HepG2 (cell line): ENCODE results near the gene FSCN2. TPM values are rescaled to one million over a fixed set of nuclear protein-coding genes. Genes with fewer than 3 reads are reported as not detected.

Source experiments
- ARNT2 ChIP-seq: sonication (generic); formaldehyde crosslinking; IDR thresholded peaks from 2 replicates; pipeline ENCODE4 v1.8.0; 2022; ENCODE audit warnings: mild to moderate bottlenecking, low read depth, missing genetic modification reagents, moderate library complexity
- BHLHE40 ChIP-seq: IDR thresholded peaks from 2 replicates; pipeline ENCODE4 v1.6.1; 2011; ENCODE audit warnings: low read length, improper control_type of control experiment
- E2F1 ChIP-seq: sonication (generic); formaldehyde crosslinking; IDR thresholded peaks from 2 replicates; pipeline ENCODE4 v1.5.0; 2020; ENCODE audit warnings: missing genetic modification reagents
- ETV6 ChIP-seq: sonication (generic); formaldehyde crosslinking; conservative IDR thresholded peaks from 2 replicates; pipeline ENCODE4 v1.4.0; 2020; ENCODE audit warnings: missing genetic modification reagents
- FOXK2 ChIP-seq: fragments of 450-650 bp; IDR thresholded peaks from 2 replicates; pipeline ENCODE4 v1.6.1; 2016
- FOXM1 ChIP-seq: sonication (generic); formaldehyde crosslinking; IDR thresholded peaks from 2 replicates; pipeline ENCODE4 v1.5.0; 2020; ENCODE audit warnings: missing genetic modification reagents
- HMGXB4 ChIP-seq, 2 experiments: sonication (generic) in 1 of 2; formaldehyde crosslinking in 1 of 2; IDR thresholded peaks; 2 replicates each; pipeline versions ENCODE4 v1.4.0 to v1.6.1; 2018 to 2020; ENCODE audit warnings: missing genetic modification reagents in 2 of 2, borderline replicate concordance in 1 of 2, low read depth in 1 of 2, mild to moderate bottlenecking in 1 of 2, missing biosample characterization in 1 of 2
- KDM1A ChIP-seq: IDR thresholded peaks from 2 replicates; pipeline ENCODE4 v1.6.1; 2016; ENCODE audit warnings: missing compliant biosample characterization
- KDM2A ChIP-seq: sonication (generic); formaldehyde crosslinking; IDR thresholded peaks from 2 replicates; pipeline ENCODE4 v1.4.0; 2020; ENCODE audit warnings: low read depth, missing genetic modification reagents, borderline replicate concordance
- NFE2 ChIP-seq: sonication (generic); formaldehyde crosslinking; IDR thresholded peaks from 2 replicates; pipeline ENCODE4 v1.4.0; 2020; ENCODE audit warnings: missing genetic modification reagents
- POLR2AphosphoS2 ChIP-seq: IDR thresholded peaks from 2 replicates; pipeline ENCODE4 v1.6.1; 2011; ENCODE audit warnings: low read depth, low read length, improper control_type of control experiment
- SKI ChIP-seq: fragments of 450-650 bp; IDR thresholded peaks from one replicate; pipeline ENCODE4 v1.6.1; 2018; ENCODE audit warnings: mild to moderate bottlenecking; ENCODE audit not compliant: partially characterized antibody
- TP53 ChIP-seq: sonication (generic); formaldehyde crosslinking; conservative IDR thresholded peaks from 2 replicates; pipeline ENCODE4 v1.4.0; 2020; ENCODE audit warnings: missing genetic modification reagents
- U2AF2 ChIP-seq: fragments of 200-400 bp; formaldehyde crosslinking; IDR thresholded peaks from 2 replicates; pipeline ENCODE4 v1.6.1; 2017; ENCODE audit warnings: low read depth, mild to moderate bottlenecking, low read length
- ZBTB25 ChIP-seq: IDR thresholded peaks from 2 replicates; pipeline ENCODE4 v1.6.1; 2018; ENCODE audit warnings: missing genetic modification reagents
- ZEB1 ChIP-seq: IDR thresholded peaks from 2 replicates; pipeline ENCODE4 v1.6.1; 2012; ENCODE audit warnings: mild to moderate bottlenecking, low read depth, inconsistent platforms; ENCODE audit not compliant: insufficient replicate concordance
- ZNF335 ChIP-seq: sonication (generic); formaldehyde crosslinking; IDR thresholded peaks from 2 replicates; pipeline ENCODE4 v1.4.0; 2020; ENCODE audit warnings: missing genetic modification reagents
- ZNF33A ChIP-seq: sonication (generic); formaldehyde crosslinking; IDR thresholded peaks from 2 replicates; pipeline ENCODE4 v1.5.1; 2020; ENCODE audit warnings: missing genetic modification reagents, mild to moderate bottlenecking, moderate library complexity, borderline replicate concordance
- ZNF570 ChIP-seq: sonication (generic); formaldehyde crosslinking; IDR thresholded peaks from 2 replicates; pipeline ENCODE4 v1.4.0; 2020; ENCODE audit warnings: mild to moderate bottlenecking, missing genetic modification reagents, borderline replicate concordance
- ZSCAN29 ChIP-seq: sonication (generic); formaldehyde crosslinking; conservative IDR thresholded peaks from 2 replicates; pipeline ENCODE4 v1.4.0; 2020; ENCODE audit warnings: mild to moderate bottlenecking, missing genetic modification reagents
- polyA plus RNA-seq, 8 experiments: library from polyadenylated mRNA; depleted of rRNA in 3 of 8; stranded (reverse) in 7 of 8; unstranded in 1 of 8; fragments of >200 nt; fragmentation: Illumina TruSeq in 4 of 8; extraction: Trizol in 4 of 8; gene quantifications; 2 replicates each; pipeline versions ENCODE4 v1.2.1 to v1.2.3, GENCODE V29; 2011 to 2016; ENCODE audit warnings: low read depth in 4 of 8, missing spikeins in 1 of 8, mixed read lengths in 1 of 8; ENCODE audit not compliant: insufficient read depth in 1 of 8
- total RNA-seq, 5 experiments: library from RNA; depleted of rRNA; stranded (reverse); fragments of >200 nt; fragmentation: Illumina TruSeq; extraction: Trizol; gene quantifications; 2 replicates each; pipeline ENCODE4 v1.2.3, GENCODE V29; 2016; ENCODE audit warnings: low read depth in 1 of 5
- TF ChIP-seq, protein P1 (sequence below): sonication (generic); formaldehyde crosslinking; IDR thresholded peaks from 2 replicates; pipeline ENCODE4 v1.5.1; 2020; ENCODE audit warnings: missing genetic modification reagents, mild to moderate bottlenecking, borderline replicate concordance
- TF ChIP-seq, protein P2 (sequence below): sonication (generic); formaldehyde crosslinking; IDR thresholded peaks from 2 replicates; pipeline ENCODE4 v1.8.0; 2022; ENCODE audit warnings: mild to moderate bottlenecking, missing genetic modification reagents, moderate library complexity

The FSCN2 gene
- total and polyA plus RNA-seq, 2 of the 13 experiments (the other 11 are each of a cell fraction or from before 2014, with no cell fraction given): 0.09 TPM; not detected in 1

GRCh38 chr17:81514739-81515529 lies 13.2 kb upstream of the FSCN2 start (continued):
- TF ChIP-seq, protein P1, sequence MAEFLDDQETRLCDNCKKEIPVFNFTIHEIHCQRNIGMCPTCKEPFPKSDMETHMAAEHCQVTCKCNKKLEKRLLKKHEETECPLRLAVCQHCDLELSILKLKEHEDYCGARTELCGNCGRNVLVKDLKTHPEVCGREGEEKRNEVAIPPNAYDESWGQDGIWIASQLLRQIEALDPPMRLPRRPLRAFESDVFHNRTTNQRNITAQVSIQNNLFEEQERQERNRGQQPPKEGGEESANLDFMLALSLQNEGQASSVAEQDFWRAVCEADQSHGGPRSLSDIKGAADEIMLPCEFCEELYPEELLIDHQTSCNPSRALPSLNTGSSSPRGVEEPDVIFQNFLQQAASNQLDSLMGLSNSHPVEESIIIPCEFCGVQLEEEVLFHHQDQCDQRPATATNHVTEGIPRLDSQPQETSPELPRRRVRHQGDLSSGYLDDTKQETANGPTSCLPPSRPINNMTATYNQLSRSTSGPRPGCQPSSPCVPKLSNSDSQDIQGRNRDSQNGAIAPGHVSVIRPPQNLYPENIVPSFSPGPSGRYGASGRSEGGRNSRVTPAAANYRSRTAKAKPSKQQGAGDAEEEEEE (CRISPR knock-in tag): no peak
- peak; percentile 83; the same call in 1 of the 2 replicates for TF ChIP-seq KDM2A (CRISPR knock-in tag)
- peak; percentile 93 for TF ChIP-seq ZBTB25
- no peak for TF ChIP-seq FOXK2
- no peak for TF ChIP-seq ZSCAN29 (CRISPR knock-in tag)
- no peak for TF ChIP-seq U2AF2
- TF ChIP-seq HMGXB4 (CRISPR knock-in tag; IDR thresholded peaks at IDR 0.05; ENCODE audit: borderline replicate concordance in 1 of 2, low read depth in 1 of 2): peak in 1 of 2 experiments; percentile 29; a peak in 1 of 4 replicates
- 0 out of 2 replicates have a peak, but pooled peaks have one; percentile 14 for TF ChIP-seq ARNT2 (CRISPR knock-in tag)
- no peak for TF ChIP-seq ZNF335 (CRISPR knock-in tag)
- no peak for TF ChIP-seq SKI
- no peak for TF ChIP-seq ZNF570
- TF ChIP-seq POLR2AphosphoS2: no peak
- no peak for TF ChIP-seq ZNF33A (CRISPR knock-in tag)
- TF ChIP-seq ZEB1: peak; percentile 54
- no peak for TF ChIP-seq ETV6 (CRISPR knock-in tag)
- TF ChIP-seq, protein P2, sequence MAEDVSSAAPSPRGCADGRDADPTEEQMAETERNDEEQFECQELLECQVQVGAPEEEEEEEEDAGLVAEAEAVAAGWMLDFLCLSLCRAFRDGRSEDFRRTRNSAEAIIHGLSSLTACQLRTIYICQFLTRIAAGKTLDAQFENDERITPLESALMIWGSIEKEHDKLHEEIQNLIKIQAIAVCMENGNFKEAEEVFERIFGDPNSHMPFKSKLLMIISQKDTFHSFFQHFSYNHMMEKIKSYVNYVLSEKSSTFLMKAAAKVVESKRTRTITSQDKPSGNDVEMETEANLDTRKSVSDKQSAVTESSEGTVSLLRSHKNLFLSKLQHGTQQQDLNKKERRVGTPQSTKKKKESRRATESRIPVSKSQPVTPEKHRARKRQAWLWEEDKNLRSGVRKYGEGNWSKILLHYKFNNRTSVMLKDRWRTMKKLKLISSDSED (CRISPR knock-in tag): no peak
- no peak for TF ChIP-seq BHLHE40
- no peak for TF ChIP-seq TP53
- TF ChIP-seq FOXM1 (CRISPR knock-in tag): 0 out of 2 replicates have a peak, but pooled peaks have one; percentile 27
- TF ChIP-seq KDM1A: no peak
- no peak for TF ChIP-seq NFE2 (CRISPR knock-in tag)
- TF ChIP-seq E2F1 (CRISPR knock-in tag): no peak
